K562 (cell line): ENCODE data around the gene IFI27L1. TPM values are rescaled to one million over a fixed set of nuclear protein-coding genes. Genes with fewer than 3 reads are reported as not detected.
A peak's percentile ranks its signal among the peaks of the same experiment; 100 is the strongest.

Source experiments
- ILK ChIP-seq: fragments of 450-650 bp; IDR thresholded peaks from 2 replicates; pipeline ENCODE4 v1.6.1; 2016; ENCODE audit warnings: missing genetic modification characterization, low read depth, mild to moderate bottlenecking, missing compliant biosample characterization, moderate library complexity, borderline replicate concordance
- MEF2A ChIP-seq: IDR thresholded peaks from 2 replicates; pipeline ENCODE4 v1.6.1; 2011; ENCODE audit warnings: low read depth, mild to moderate bottlenecking, low read length, moderate library complexity; ENCODE audit not compliant: control insufficient read depth
- TCF7L2 ChIP-seq: fragments of 150-350 bp; IDR thresholded peaks from 2 replicates; pipeline ENCODE4 v1.6.1; 2016; ENCODE audit warnings: low read depth, mild to moderate bottlenecking, low read length, moderate library complexity
- ZNF232 ChIP-seq: sonication (generic); formaldehyde crosslinking; IDR thresholded peaks from 2 replicates; pipeline ENCODE4 v1.8.0; 2022; ENCODE audit warnings: mild to moderate bottlenecking, missing genetic modification reagents
- ZNF384 ChIP-seq: IDR thresholded peaks from 2 replicates; pipeline ENCODE4 v1.6.1; 2012; ENCODE audit warnings: low read depth, low read length, improper control_type of control experiment
- polyA plus RNA-seq, 8 experiments: library from polyadenylated mRNA; depleted of rRNA in 4 of 8; stranded (reverse) in 5 of 8; unstranded in 3 of 8; fragments of >200 nt; fragmentation: Nextera tagmentation in 2 of 8; fragmentation: Illumina TruSeq in 1 of 8; extraction: Ambion mirVana in 2 of 8; extraction: Trizol in 1 of 8; gene quantifications; 2 replicates each; pipeline versions ENCODE4 v1.2.1 to v1.2.3, GENCODE V29; 2011 to 2014; ENCODE audit warnings: inconsistent platforms in 1 of 8, missing spikeins in 1 of 8
- total RNA-seq, 7 experiments: library from RNA; depleted of rRNA in 6 of 7; stranded (reverse); fragments of >200 nt in 6 of 7; fragmentation: Illumina TruSeq in 2 of 7; extraction: Trizol in 2 of 7; gene quantifications; 2 replicates each; pipeline versions ENCODE4 v1.2.1 to v1.2.3, GENCODE V29; 2011 to 2021; ENCODE audit warnings: low replicate concordance in 1 of 7
- TF ChIP-seq, protein P1 (sequence below), 2 experiments: fragments of 450-650 bp; formaldehyde crosslinking in 1 of 2; IDR thresholded peaks; 2 replicates each; pipeline versions ENCODE4 v1.4.0 to v1.6.1; 2014 to 2020; ENCODE audit warnings: mild to moderate bottlenecking in 2 of 2, borderline replicate concordance in 1 of 2, low read depth in 1 of 2
- TF ChIP-seq, protein P2 (sequence below): sonication (generic); formaldehyde crosslinking; IDR thresholded peaks from 2 replicates; pipeline ENCODE4 v1.8.0; 2022; ENCODE audit warnings: mild to moderate bottlenecking, missing genetic modification reagents, borderline replicate concordance
- TF ChIP-seq, protein P3 (sequence below), 2 experiments: fragments of 450-650 bp; conservative IDR thresholded peaks; 2 replicates each; pipeline ENCODE4 v1.6.1; 2017; ENCODE audit warnings: mild to moderate bottlenecking in 2 of 2, moderate library complexity in 2 of 2
- TF ChIP-seq, protein P4 (sequence below): fragments of 450-650 bp; IDR thresholded peaks from 2 replicates; pipeline ENCODE4 v1.6.1; 2016; ENCODE audit warnings: antibody characterized with exemption

The IFI27L1 gene
- total and polyA plus RNA-seq, 9 of the 15 experiments (the other 6 are each of a cell fraction or from before 2014, with no cell fraction given): 14.5 to 28.0 (median 23.8) TPM

DNA sequence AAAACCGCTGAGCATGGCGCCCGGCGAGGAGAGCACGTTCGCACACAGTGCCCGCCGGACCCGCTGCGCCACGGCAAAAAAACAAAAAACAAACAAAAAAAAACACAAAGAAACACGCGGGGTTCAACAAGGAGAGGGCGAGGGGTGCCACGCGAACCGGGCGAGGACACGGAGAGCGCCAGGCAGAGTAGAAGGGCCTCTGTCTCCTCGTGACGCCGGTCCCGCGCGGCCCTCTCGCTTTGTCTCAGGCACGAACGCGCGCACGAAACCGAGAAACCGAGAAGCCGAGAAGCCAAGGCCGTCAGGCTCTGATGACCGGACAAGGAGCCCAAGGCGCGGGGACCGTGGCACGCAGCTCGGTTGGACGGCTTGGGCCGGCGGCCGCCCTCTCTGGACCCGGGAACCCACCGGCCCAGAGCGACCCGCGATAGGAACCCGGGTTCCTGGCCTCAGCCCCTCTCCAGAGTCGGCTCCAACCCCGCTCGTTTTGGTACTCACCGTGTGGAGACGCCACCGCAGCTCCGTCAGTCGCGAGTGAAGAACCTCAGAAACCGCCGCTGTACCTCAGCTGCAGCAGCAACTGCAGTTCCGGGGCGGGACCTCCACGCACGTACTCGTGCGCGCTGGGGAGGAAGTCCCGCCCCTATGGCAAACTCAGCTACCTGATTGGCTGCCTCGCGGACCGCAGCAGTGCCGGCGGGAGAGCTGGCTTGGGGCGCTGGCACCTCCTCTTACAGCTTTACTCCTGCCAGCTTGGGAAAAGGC is at the start of gene IFI27L1, which contains the start of gene DDX24 (continued):
- TF ChIP-seq, protein P1, sequence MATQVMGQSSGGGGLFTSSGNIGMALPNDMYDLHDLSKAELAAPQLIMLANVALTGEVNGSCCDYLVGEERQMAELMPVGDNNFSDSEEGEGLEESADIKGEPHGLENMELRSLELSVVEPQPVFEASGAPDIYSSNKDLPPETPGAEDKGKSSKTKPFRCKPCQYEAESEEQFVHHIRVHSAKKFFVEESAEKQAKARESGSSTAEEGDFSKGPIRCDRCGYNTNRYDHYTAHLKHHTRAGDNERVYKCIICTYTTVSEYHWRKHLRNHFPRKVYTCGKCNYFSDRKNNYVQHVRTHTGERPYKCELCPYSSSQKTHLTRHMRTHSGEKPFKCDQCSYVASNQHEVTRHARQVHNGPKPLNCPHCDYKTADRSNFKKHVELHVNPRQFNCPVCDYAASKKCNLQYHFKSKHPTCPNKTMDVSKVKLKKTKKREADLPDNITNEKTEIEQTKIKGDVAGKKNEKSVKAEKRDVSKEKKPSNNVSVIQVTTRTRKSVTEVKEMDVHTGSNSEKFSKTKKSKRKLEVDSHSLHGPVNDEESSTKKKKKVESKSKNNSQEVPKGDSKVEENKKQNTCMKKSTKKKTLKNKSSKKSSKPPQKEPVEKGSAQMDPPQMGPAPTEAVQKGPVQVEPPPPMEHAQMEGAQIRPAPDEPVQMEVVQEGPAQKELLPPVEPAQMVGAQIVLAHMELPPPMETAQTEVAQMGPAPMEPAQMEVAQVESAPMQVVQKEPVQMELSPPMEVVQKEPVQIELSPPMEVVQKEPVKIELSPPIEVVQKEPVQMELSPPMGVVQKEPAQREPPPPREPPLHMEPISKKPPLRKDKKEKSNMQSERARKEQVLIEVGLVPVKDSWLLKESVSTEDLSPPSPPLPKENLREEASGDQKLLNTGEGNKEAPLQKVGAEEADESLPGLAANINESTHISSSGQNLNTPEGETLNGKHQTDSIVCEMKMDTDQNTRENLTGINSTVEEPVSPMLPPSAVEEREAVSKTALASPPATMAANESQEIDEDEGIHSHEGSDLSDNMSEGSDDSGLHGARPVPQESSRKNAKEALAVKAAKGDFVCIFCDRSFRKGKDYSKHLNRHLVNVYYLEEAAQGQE (IDR thresholded peaks at IDR 0.05; ENCODE audit: borderline replicate concordance): no peak
- TF ChIP-seq, protein P1 (CRISPR knock-in tag; IDR thresholded peaks at IDR 0.05; ENCODE audit: low read depth): no peak
- TF ChIP-seq, protein P2, sequence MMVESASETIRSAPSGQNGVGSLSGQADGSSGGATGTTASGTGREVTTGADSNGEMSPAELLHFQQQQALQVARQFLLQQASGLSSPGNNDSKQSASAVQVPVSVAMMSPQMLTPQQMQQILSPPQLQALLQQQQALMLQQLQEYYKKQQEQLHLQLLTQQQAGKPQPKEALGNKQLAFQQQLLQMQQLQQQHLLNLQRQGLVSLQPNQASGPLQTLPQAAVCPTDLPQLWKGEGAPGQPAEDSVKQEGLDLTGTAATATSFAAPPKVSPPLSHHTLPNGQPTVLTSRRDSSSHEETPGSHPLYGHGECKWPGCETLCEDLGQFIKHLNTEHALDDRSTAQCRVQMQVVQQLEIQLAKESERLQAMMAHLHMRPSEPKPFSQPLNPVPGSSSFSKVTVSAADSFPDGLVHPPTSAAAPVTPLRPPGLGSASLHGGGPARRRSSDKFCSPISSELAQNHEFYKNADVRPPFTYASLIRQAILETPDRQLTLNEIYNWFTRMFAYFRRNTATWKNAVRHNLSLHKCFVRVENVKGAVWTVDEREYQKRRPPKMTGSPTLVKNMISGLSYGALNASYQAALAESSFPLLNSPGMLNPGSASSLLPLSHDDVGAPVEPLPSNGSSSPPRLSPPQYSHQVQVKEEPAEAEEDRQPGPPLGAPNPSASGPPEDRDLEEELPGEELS (CRISPR knock-in tag): no peak
- TF ChIP-seq ILK (tag) (no peak), MEF2A (no peak), ZNF384 (no peak), ZNF232 (no peak), TCF7L2 (no peak)
- TF ChIP-seq, protein P3, sequence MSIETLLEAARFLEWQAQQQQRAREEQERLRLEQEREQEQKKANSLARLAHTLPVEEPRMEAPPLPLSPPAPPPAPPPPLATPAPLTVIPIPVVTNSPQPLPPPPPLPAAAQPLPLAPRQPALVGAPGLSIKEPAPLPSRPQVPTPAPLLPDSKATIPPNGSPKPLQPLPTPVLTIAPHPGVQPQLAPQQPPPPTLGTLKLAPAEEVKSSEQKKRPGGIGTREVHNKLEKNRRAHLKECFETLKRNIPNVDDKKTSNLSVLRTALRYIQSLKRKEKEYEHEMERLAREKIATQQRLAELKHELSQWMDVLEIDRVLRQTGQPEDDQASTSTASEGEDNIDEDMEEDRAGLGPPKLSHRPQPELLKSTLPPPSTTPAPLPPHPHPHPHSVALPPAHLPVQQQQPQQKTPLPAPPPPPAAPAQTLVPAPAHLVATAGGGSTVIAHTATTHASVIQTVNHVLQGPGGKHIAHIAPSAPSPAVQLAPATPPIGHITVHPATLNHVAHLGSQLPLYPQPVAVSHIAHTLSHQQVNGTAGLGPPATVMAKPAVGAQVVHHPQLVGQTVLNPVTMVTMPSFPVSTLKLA (conservative IDR thresholded peaks at IDR 0.05): peak in 1 of 2 experiments; percentile 83
- TF ChIP-seq, protein P4, sequence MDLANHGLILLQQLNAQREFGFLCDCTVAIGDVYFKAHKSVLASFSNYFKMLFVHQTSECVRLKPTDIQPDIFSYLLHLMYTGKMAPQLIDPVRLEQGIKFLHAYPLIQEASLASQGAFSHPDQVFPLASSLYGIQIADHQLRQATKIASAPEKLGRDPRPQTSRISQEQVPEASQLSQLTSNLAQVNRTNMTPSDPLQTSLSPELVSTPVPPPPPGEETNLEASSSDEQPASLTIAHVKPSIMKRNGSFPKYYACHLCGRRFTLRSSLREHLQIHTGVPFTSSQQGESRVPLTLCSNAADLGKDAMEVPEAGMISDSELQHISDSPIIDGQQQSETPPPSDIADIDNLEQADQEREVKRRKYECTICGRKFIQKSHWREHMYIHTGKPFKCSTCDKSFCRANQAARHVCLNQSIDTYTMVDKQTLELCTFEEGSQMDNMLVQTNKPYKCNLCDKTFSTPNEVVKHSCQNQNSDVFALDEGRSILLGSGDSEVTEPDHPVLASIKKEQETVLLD: no peak
